Hippocampal formation (tissue), 2 donors: ENCODE results near the gene CDK5.
A peak's percentile ranks its signal among the peaks of the same experiment; 100 is the strongest.

ENCODE experiments used
- DNase-seq, 2 donors: peaks; one replicate each; lab custom pipeline; 2025; lab: John Stamatoyannopoulos, UW

The CDK5 gene

GRCh38 chr7:151057506-151057988 lies at the start of gene CDK5:
Gene CDK5 (minus strand): TSS chr7:151057897. CDS start chr7:151057848, 49 bp downstream.
- DNase-seq: no peak

- DNase-seq: no peak
Measured at GRCh38 chr7:151104411-151105235, 46.9 kb upstream of the CDK5 start.

GRCh38 chr7:151103973-151104372 lies 46.3 kb upstream of the CDK5 start:
- no peak for DNase-seq

- no peak for DNase-seq
Measured at GRCh38 chr7:151102991-151103390, 45.3 kb upstream of the CDK5 start.

- no peak for DNase-seq
Measured at GRCh38 chr7:151101621-151102396, 44.1 kb upstream of the CDK5 start.

- DNase-seq: no peak
Measured at GRCh38 chr7:151100921-151101320, 43.2 kb upstream of the CDK5 start.

- DNase-seq: no peak
Measured at GRCh38 chr7:151099486-151100211, 42.0 kb upstream of the CDK5 start.

- DNase-seq: no peak
Measured at GRCh38 chr7:151095828-151096475, 38.3 kb upstream of the CDK5 start.

GRCh38 chr7:151095123-151095797 lies 37.6 kb upstream of the CDK5 start:
- DNase-seq: peak in 1 of 2 donors; percentile 9

GRCh38 chr7:151094675-151095074 lies 37.0 kb upstream of the CDK5 start:
- no peak for DNase-seq

- DNase-seq: no peak
Measured at GRCh38 chr7:151093748-151094147, 36.1 kb upstream of the CDK5 start.

- DNase-seq: no peak
Measured at GRCh38 chr7:151091988-151092387, 34.3 kb upstream of the CDK5 start.

- no peak for DNase-seq
Measured at GRCh38 chr7:151091431-151091830, 33.7 kb upstream of the CDK5 start.

- no peak for DNase-seq
Measured at GRCh38 chr7:151091003-151091402, 33.3 kb upstream of the CDK5 start.

- DNase-seq: no peak
Measured at GRCh38 chr7:151089893-151090730, 32.4 kb upstream of the CDK5 start.

- peak; percentile 27 to 31 for DNase-seq
Measured at GRCh38 chr7:151088856-151089699, 31.4 kb upstream of the CDK5 start.

- DNase-seq: no peak
Measured at GRCh38 chr7:151088019-151088855, 30.5 kb upstream of the CDK5 start.
